ENCODE data around the gene PEBP1. TPM values are rescaled to one million over a fixed set of nuclear protein-coding genes. Genes with fewer than 3 reads are reported as not detected.

PEBP1 gene
- total RNA-seq, 1 donor from 2014 or later: 494 TPM

GRCh38 chr12:118175823-118176447 is 40.0 kb downstream of the PEBP1 start:
- no peak for TF ChIP-seq CTCF (conservative IDR thresholded peaks at IDR 0.05; ENCODE audit: low read depth, low read length)
- no peak for DNase-seq (ENCODE audit: low read depth)
- no peak overlapping the region for H3K4me3 ChIP-seq (ENCODE audit: low read depth, low read length)

- TF ChIP-seq CTCF (conservative IDR thresholded peaks at IDR 0.05; ENCODE audit: low read depth, low read length): no peak
- DNase-seq (ENCODE audit: low read depth): no peak
- no peak overlapping the region for H3K4me3 ChIP-seq (ENCODE audit: low read depth, low read length)
These were observed 47.2 kb downstream of the PEBP1 start for GRCh38 chr12:118183155-118183554.

DNA sequence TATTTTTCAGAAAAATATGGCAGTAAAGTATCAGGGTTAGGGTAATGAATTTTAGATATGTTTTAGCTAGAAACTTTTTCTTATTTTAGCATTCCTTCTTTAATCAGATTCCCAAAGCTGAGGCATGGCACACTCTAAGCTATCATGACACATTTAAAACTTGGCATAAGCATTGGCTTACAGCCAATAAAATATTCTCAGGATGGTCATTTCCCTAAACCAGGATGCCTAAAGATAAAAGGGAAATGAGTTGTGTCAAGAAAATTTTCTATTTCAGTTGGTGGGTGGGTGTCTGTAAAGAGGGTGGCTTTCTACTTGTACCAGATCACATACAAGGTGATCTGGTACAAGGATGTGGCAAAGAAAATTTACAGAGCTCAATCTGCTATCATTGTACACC is 47.8 kb downstream of the PEBP1 start:
- H3K4me3 ChIP-seq (ENCODE audit: low read depth, low read length): no peak overlapping the region
- no peak for DNase-seq (ENCODE audit: low read depth)
- TF ChIP-seq CTCF (conservative IDR thresholded peaks at IDR 0.05; ENCODE audit: low read depth, low read length): no peak

DNA sequence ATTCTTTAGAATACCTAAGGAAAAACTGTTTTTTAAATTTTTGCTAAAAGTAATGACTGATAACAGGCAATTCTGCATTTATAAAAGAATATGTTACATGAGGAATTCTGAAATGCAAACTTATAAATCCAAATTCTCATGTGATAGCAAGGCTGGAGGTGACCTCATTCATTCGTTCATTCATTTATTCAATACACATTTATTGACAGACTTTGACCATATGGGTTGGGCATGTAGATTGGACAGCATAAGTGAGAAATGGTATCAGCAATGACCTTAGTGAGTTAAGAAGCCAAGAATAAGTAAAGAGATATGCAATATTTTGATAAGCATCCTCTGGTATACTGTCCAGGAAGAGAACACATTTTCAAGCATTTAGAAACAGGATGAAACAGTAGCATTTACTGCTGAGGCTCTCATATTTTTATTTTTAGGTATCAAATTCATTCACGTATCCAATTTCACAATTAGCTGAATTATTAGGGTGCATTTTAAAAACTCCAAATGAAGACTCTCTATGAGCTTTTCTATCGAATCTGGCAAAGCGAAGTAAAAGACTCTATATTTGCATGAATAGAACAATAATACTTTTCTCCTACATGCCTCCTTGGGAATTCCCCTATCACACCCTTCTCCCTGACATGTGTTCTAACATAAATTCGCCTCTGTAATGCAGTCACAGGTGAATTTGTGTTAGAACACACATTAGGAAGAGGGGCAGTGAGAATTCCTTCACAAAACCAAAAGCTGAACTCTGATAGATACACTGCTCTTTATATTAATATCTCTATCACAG is 49.9 kb downstream of the PEBP1 start:
- H3K4me3 ChIP-seq (ENCODE audit: low read depth, low read length): no peak overlapping the region
- DNase-seq (ENCODE audit: low read depth): no peak
- TF ChIP-seq CTCF (conservative IDR thresholded peaks at IDR 0.05; ENCODE audit: low read depth, low read length): no peak

DNA sequence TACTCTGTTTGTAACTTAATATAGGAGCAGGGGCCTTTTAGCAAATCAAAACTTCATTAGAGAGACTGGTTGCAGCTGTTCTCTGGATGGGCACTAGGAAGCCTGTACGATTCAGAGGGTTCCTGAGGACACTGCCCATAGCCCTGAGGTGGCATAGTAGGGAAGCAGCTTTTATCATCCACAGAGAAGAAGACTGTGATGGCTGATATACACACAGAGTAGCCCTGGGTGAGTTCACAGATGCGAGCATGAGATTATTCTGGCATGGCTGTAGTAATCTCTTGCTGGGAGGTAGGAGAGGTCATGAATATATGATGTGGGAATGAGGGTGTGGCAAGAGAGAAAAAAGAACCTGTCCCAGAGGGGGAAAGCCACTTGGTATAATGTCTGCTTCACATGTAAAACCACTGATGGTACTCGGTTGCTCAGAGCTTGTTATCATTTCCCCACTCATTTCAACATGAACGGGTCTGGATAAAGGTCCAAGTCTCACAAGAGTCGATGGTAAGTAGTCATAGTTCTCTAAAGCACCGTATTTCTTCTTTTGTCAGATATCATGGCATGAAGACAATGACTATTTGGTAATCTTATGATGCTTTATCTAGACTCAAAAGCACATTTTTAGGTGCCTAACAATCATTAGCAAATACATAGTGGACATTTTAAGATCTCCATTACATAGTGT is 52.0 kb downstream of the PEBP1 start:
- TF ChIP-seq CTCF (conservative IDR thresholded peaks at IDR 0.05; ENCODE audit: low read depth, low read length): no peak
- DNase-seq (ENCODE audit: low read depth): no peak
- H3K4me3 ChIP-seq (ENCODE audit: low read depth, low read length): no peak overlapping the region

DNA sequence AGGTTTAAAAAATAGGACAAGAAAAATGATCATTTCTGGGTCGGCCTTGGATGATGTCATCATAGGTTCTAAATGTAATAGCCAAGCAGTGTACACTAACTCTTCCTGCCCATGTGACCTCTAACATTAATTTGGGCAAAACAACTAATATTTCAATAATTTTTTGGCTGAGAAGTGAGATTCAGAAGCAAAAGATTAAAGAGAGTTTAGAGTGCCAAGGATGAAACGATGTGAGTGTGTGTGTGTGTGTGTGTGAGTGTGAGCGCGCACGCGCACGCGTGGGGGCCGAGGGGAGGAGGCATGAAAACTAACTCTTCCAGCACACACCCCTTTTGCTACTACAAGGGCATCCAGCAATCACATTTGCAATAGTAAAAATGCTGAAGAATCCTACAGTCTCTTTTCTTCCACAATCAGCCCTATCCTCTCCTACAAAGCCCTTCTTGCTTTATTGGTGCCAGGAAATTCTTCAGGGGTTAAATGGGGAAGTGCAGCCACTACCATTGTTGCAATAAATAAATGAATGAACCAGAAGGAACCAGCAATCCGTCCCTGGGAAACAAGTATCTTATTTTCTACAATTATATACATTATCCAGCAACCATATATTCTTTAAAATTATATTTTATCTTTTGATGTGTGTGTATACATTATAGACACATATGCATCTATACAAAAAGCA is 52.9 kb downstream of the PEBP1 start:
- no peak for TF ChIP-seq CTCF (conservative IDR thresholded peaks at IDR 0.05; ENCODE audit: low read depth, low read length)
- DNase-seq (ENCODE audit: low read depth): no peak
- peak overlapping the region; percentile 10 for H3K4me3 ChIP-seq (ENCODE audit: low read depth, low read length)
